Natural killer cell (primary cell): Measurements from ENCODE around the gene UBE2F. TPM values are rescaled to one million over a fixed set of nuclear protein-coding genes. Genes with fewer than 3 reads are reported as not detected.

Experiments used
- ATAC-seq, 3 donors: fragments of 150-1000 bp in 2 of 3; fragments of 200-7000 bp in 1 of 3; cut with Tn5 transposase; 1 replicate in 1 of 3; 2 replicates in 2 of 3; pipeline ENCODE4 v1.10.0; 2021; ENCODE audit warnings: mild to moderate bottlenecking in 2 of 3, moderate library complexity in 2 of 3
- DNase-seq, 2 donors: peaks; one replicate each; pipeline versions ENCODE4 v3.0.0 to v3.0.0-alpha.2; 2013 to 2021; ENCODE audit warnings: mixed read lengths in 1 of 2
- H3K27ac ChIP-seq: one replicate; pipeline ENCODE4 v1.5.1; 2013; ENCODE audit warnings: mild to moderate bottlenecking, low read length
- H3K27me3 ChIP-seq: one replicate; pipeline ENCODE4 v1.6.1; 2013; ENCODE audit warnings: low read length; ENCODE audit not compliant: control insufficient read depth, insufficient read depth
- H3K36me3 ChIP-seq: one replicate; pipeline ENCODE4 v1.6.1; 2013; ENCODE audit warnings: low read length; ENCODE audit not compliant: control insufficient read depth, insufficient read depth
- H3K4me1 ChIP-seq: one replicate; pipeline ENCODE4 v1.6.1; 2013; ENCODE audit warnings: low read length; ENCODE audit not compliant: control insufficient read depth, insufficient read depth
- H3K4me3 ChIP-seq: one replicate; pipeline ENCODE4 v1.5.1; 2013; ENCODE audit warnings: low read length
- H3K9me3 ChIP-seq: one replicate; pipeline ENCODE4 v1.6.1; 2013; ENCODE audit warnings: low read length; ENCODE audit not compliant: control insufficient read depth, insufficient read depth
- H3K27ac Mint-ChIP-seq, 2 donors: one replicate each; pipeline ENCODE4 v1.8.0; 2022; ENCODE audit warnings: mild to moderate bottlenecking in 2 of 2, mixed read lengths in 2 of 2, moderate library complexity in 1 of 2
- H3K27me3 Mint-ChIP-seq, 2 donors: one replicate each; pipeline ENCODE4 v1.8.0; 2022; ENCODE audit warnings: low read depth in 2 of 2, mixed read lengths in 2 of 2
- H3K36me3 Mint-ChIP-seq: one replicate; pipeline ENCODE4 v1.8.0; 2022; ENCODE audit warnings: mixed read lengths
- H3K4me1 Mint-ChIP-seq, 2 donors: one replicate each; pipeline ENCODE4 v1.8.0; 2022; ENCODE audit warnings: mixed read lengths in 2 of 2
- H3K4me3 Mint-ChIP-seq: one replicate; pipeline ENCODE4 v1.8.0; 2022; ENCODE audit warnings: mild to moderate bottlenecking, moderate library complexity, mixed read lengths
- H3K9me3 Mint-ChIP-seq, 2 donors: one replicate each; pipeline ENCODE4 v1.8.0; 2022; ENCODE audit warnings: mixed read lengths in 2 of 2
- WGBS: methylation state at CpG from one replicate; pipeline ENCODE4 v1.1.7; 2013; ENCODE audit warnings: missing lambda C conversion rate; ENCODE audit not compliant: insufficient coverage; 5-methylcytosine and 5-hydroxymethylcytosine counted together
- intact Hi-C: fragments of 100-400 bp; cut with micrococcal nuclease; formaldehyde crosslinking; loops from one replicate; pipeline ENCODE4 v1.14.2; 2022
- total RNA-seq, 4 donors: library from RNA; stranded (reverse); fragments of 120-200 nt in 1 of 4; gene quantifications; one replicate each; pipeline versions ENCODE4 v1.2.3 to v1.2.4, GENCODE V29; 2013 to 2022
- TF ChIP-seq, protein P1 (sequence below): fragments of 200-600 bp; IDR thresholded peaks from one replicate; pipeline ENCODE4 v1.8.0; 2022; ENCODE audit warnings: antibody characterized with exemption

Gene UBE2F
- total RNA-seq, 3 donors from 2014 or later (not counting 1 experiment from before 2014, with no cell fraction given) = 82.4 to 135 (median 96.1) TPM

DNA sequence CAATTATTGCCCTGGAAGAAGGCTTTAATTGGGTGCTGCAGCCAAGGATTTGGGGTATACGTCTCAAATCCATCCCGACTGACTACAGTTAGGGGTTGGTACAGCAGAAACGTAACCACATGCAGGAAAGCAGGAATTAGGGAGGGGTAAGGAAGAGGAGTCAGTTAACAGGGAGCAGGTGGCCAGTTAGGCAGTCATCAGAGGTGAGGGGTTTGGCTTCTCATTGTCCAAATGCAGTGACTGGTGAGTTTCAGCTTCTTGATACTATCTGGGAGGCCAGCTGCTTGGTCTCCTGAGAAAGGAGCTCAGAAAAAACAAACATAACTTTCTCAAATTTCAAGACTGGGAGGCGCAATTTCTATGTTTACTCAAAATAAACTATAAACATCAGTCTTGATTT lies 38.8 kb upstream of the UBE2F start:
- H3K4me3 Mint-ChIP-seq = no peak overlapping the region
- H3K9me3 Mint-ChIP-seq = peaks cover 0 to 2% of the 10 kb centered on the region in 2 donors
- Histone ChIP-seq H3K4me1 (peaks cover 23% of the 10 kb centered on the region), H3K4me3 (no peak overlapping the region), H3K36me3 (no peaks in the 10 kb centered on the region), H3K27me3 (no peaks in the 10 kb centered on the region), H3K9me3 (no peaks in the 10 kb centered on the region), H3K27ac (no peak overlapping the region)
- ATAC-seq = no peak
- H3K27me3 Mint-ChIP-seq = no peaks in the 10 kb centered on the region
- no peaks in the 10 kb centered on the region for H3K36me3 Mint-ChIP-seq
- intact Hi-C loops = no loop called here
- TF ChIP-seq, protein P1, sequence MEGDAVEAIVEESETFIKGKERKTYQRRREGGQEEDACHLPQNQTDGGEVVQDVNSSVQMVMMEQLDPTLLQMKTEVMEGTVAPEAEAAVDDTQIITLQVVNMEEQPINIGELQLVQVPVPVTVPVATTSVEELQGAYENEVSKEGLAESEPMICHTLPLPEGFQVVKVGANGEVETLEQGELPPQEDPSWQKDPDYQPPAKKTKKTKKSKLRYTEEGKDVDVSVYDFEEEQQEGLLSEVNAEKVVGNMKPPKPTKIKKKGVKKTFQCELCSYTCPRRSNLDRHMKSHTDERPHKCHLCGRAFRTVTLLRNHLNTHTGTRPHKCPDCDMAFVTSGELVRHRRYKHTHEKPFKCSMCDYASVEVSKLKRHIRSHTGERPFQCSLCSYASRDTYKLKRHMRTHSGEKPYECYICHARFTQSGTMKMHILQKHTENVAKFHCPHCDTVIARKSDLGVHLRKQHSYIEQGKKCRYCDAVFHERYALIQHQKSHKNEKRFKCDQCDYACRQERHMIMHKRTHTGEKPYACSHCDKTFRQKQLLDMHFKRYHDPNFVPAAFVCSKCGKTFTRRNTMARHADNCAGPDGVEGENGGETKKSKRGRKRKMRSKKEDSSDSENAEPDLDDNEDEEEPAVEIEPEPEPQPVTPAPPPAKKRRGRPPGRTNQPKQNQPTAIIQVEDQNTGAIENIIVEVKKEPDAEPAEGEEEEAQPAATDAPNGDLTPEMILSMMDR = no peak
- peaks cover 24 to 25% of the 10 kb centered on the region in 2 donors for H3K4me1 Mint-ChIP-seq
- WGBS = 97% methylated on average over 3 of the region's 4 CpGs
- DNase-seq = no peak
- H3K27ac Mint-ChIP-seq = no peak overlapping the region

DNA sequence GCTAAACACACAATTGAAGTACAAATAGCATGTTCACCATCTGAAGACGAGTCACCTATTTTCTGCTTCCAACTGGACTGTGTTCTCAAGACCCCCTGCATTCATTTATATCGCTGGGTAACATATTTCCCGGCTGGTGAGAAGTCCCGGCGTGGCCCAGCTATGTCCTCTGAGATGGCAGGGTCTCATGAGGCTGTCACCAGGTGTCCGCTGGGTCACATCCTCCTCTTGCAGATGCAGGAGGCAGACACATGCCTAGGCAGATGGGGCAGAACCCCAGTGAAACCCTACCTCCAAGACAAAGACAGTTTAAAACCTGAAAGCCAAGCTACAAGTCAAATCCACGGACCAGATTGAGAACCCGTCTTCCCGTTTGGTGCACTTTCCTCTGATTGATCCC lies 36.8 kb upstream of the UBE2F start:
- no peak overlapping the region for H3K27ac ChIP-seq
- H3K36me3 ChIP-seq = no peaks in the 10 kb centered on the region
- H3K27me3 ChIP-seq = no peaks in the 10 kb centered on the region
- H3K27me3 Mint-ChIP-seq = no peaks in the 10 kb centered on the region
- no peaks in the 10 kb centered on the region for H3K9me3 Mint-ChIP-seq
- ATAC-seq (no peak), DNase-seq (no peak)
- no peak overlapping the region for H3K4me3 ChIP-seq
- H3K4me1 ChIP-seq = peaks cover 18% of the 10 kb centered on the region
- no peak overlapping the region for H3K4me3 Mint-ChIP-seq
- WGBS = 91% methylated on average over 9 of the region's 9 CpGs
- no peaks in the 10 kb centered on the region for H3K9me3 ChIP-seq
- peaks cover 13 to 24% of the 10 kb centered on the region in 2 donors for H3K4me1 Mint-ChIP-seq
- no peak overlapping the region for H3K27ac Mint-ChIP-seq
- intact Hi-C loops = no loop called here
- TF ChIP-seq, protein P1 = no peak
- H3K36me3 Mint-ChIP-seq = no peaks in the 10 kb centered on the region

DNA sequence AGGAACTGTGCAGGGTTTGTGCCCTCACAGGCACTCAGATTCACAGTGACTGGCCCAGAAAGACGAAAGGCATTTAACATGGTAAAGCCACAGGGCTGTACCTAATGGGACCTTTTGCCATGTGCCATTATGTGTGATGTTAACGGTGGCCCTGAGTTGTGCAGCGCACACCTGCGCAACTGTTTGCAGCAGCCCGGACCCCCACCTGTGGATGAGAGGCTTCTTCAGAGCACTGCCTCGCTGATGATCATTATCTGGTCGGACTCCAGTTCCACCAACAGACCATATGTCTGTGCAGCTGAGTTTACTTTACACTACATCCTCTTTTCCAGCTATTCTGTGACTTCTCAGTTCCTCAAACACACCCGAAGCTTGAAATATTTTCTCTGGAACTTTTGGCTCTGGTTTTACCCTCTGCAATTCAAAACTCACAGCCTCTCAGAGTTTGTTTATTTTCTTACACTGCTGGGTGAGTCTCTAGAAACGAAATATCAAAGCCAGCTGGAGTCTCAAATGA lies 35.6 kb upstream of the UBE2F start:
- intact Hi-C loops = no loop called here
- DNase-seq (no peak), ATAC-seq (no peak)
- Histone ChIP-seq H3K4me3 (no peak overlapping the region), H3K36me3 (no peaks in the 10 kb centered on the region), H3K9me3 (no peaks in the 10 kb centered on the region), H3K4me1 (peaks cover 8% of the 10 kb centered on the region), H3K27me3 (no peaks in the 10 kb centered on the region), H3K27ac (no peak overlapping the region)
- 49% methylated on average over 9 of the region's 9 CpGs for WGBS
- Mint-ChIP-seq H3K9me3 (no peaks in the 10 kb centered on the region), H3K27me3 (no peaks in the 10 kb centered on the region), H3K27ac (no peak overlapping the region), H3K4me3 (no peak overlapping the region), H3K4me1 (peaks cover 11 to 19% of the 10 kb centered on the region in 2 donors), H3K36me3 (no peaks in the 10 kb centered on the region)
- TF ChIP-seq, protein P1 = no peak

DNA sequence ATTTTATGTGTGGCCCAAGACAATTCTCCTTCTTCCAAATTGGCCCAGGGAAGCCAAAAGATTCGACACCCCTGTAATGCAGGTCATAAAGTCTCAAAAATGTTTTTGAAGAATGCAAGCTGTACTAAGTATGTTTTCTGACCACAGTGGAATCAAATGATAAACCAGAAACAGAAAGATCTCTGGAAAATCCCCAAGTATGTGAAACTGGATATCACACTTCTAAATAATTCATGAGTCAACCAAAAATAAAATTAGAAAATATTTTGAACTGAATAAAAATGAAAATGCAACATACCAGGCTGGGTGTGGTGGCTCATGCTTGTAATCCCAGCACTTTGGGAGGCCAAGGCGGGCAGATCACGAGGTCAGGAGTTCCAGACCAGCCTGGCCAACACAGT lies 34.1 kb upstream of the UBE2F start:
- TF ChIP-seq, protein P1 = no peak
- ATAC-seq (no peak), DNase-seq (no peak)
- Mint-ChIP-seq H3K27ac (no peak overlapping the region), H3K9me3 (no peaks in the 10 kb centered on the region), H3K4me3 (no peak overlapping the region), H3K4me1 (peaks cover 9 to 11% of the 10 kb centered on the region in 2 donors), H3K27me3 (no peaks in the 10 kb centered on the region), H3K36me3 (no peaks in the 10 kb centered on the region)
- WGBS = 85% methylated on average over 2 of the region's 3 CpGs
- H3K9me3 ChIP-seq = no peaks in the 10 kb centered on the region
- no peak overlapping the region for H3K27ac ChIP-seq
- H3K4me1 ChIP-seq = no peaks in the 10 kb centered on the region
- no peaks in the 10 kb centered on the region for H3K36me3 ChIP-seq
- H3K4me3 ChIP-seq = no peak overlapping the region
- intact Hi-C loops = no loop called here
- no peaks in the 10 kb centered on the region for H3K27me3 ChIP-seq
